PFSK-1 (cell line): ENCODE measurements around the gene KIRREL3.

ENCODE experiments used
- FOXP2 ChIP-seq: optimal IDR thresholded peaks from 2 replicates; pipeline ENCODE3; 2011; ENCODE audit warnings: borderline replicate concordance, control low read depth, inconsistent platforms; ENCODE audit not compliant: insufficient read depth; ENCODE audit errors: extremely low read length, extremely low read depth
- POLR2AphosphoS5 ChIP-seq: IDR thresholded peaks from 2 replicates; pipeline ENCODE4 v1.6.1; 2012; ENCODE audit warnings: low read depth, mild to moderate bottlenecking, control low read depth, low read length, moderate library complexity
- SIN3A ChIP-seq: IDR thresholded peaks from 2 replicates; pipeline ENCODE4 v1.6.1; 2012; ENCODE audit warnings: mild to moderate bottlenecking, low read length, moderate library complexity, borderline replicate concordance; ENCODE audit not compliant: insufficient read depth
- TAF1 ChIP-seq: IDR thresholded peaks from 2 replicates; pipeline ENCODE4 v1.6.1; 2012; ENCODE audit warnings: low read length, control low read depth, borderline replicate concordance; ENCODE audit not compliant: insufficient read depth
- TF ChIP-seq, protein P1 (sequence below), 2 experiments: IDR thresholded peaks; 2 replicates each; pipeline versions ENCODE4 v1.6.1 to v1.8.0; 2011 to 2012; ENCODE audit warnings: low read depth in 2 of 2, low read length in 2 of 2, control low read depth in 1 of 2, inconsistent platforms in 1 of 2, mild to moderate bottlenecking in 1 of 2, moderate library complexity in 1 of 2; ENCODE audit not compliant: insufficient read depth in 1 of 2

DNA sequence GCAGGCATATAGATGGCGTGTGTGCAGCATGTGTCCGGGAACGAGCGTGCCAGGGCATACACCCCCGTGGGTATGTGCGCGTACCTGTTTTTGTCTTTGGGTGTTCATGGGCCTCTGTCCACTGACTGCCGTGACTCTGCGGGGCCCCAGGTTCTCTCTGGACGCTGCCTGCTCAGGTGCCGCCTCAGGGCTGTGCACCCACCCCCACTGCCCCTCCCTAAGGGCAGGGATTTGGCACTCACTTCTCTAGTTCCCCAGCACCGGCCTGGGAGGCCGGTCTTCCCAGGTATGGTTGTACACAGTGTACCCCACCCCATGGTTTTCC is 533.6 kb downstream of the KIRREL3 start:
- TF ChIP-seq, protein P1, sequence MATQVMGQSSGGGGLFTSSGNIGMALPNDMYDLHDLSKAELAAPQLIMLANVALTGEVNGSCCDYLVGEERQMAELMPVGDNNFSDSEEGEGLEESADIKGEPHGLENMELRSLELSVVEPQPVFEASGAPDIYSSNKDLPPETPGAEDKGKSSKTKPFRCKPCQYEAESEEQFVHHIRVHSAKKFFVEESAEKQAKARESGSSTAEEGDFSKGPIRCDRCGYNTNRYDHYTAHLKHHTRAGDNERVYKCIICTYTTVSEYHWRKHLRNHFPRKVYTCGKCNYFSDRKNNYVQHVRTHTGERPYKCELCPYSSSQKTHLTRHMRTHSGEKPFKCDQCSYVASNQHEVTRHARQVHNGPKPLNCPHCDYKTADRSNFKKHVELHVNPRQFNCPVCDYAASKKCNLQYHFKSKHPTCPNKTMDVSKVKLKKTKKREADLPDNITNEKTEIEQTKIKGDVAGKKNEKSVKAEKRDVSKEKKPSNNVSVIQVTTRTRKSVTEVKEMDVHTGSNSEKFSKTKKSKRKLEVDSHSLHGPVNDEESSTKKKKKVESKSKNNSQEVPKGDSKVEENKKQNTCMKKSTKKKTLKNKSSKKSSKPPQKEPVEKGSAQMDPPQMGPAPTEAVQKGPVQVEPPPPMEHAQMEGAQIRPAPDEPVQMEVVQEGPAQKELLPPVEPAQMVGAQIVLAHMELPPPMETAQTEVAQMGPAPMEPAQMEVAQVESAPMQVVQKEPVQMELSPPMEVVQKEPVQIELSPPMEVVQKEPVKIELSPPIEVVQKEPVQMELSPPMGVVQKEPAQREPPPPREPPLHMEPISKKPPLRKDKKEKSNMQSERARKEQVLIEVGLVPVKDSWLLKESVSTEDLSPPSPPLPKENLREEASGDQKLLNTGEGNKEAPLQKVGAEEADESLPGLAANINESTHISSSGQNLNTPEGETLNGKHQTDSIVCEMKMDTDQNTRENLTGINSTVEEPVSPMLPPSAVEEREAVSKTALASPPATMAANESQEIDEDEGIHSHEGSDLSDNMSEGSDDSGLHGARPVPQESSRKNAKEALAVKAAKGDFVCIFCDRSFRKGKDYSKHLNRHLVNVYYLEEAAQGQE (IDR thresholded peaks at IDR 0.05; ENCODE audit: insufficient read depth in 1 of 2, low read depth in 2 of 2, low read length in 2 of 2) = no peak
- TF ChIP-seq POLR2AphosphoS5 = no peak
- no peak for TF ChIP-seq TAF1
- no peak for TF ChIP-seq SIN3A
- TF ChIP-seq FOXP2 = no peak
